HepG2 (cell line): ENCODE measurements around the gene PHF23. TPM values are rescaled to one million over a fixed set of nuclear protein-coding genes. Genes with fewer than 3 reads are reported as not detected.
A peak's percentile ranks its signal among the peaks of the same experiment; 100 is the strongest.

ENCODE experiments used
- ARID3A ChIP-seq: IDR thresholded peaks from 2 replicates; pipeline ENCODE4 v1.6.1; 2012; ENCODE audit warnings: low read depth, low read length, improper control_type of control experiment
- HDAC1 ChIP-seq: sonication (generic); formaldehyde crosslinking; IDR thresholded peaks from 2 replicates; pipeline ENCODE4 v1.5.1; 2020; ENCODE audit warnings: mild to moderate bottlenecking, missing genetic modification reagents
- HOXA5 ChIP-seq: sonication (generic); formaldehyde crosslinking; IDR thresholded peaks from 2 replicates; pipeline ENCODE4 v1.4.0; 2020; ENCODE audit warnings: missing genetic modification reagents
- KLF15 ChIP-seq: sonication (generic); formaldehyde crosslinking; IDR thresholded peaks from 2 replicates; pipeline ENCODE4 v1.8.1; 2023; ENCODE audit warnings: borderline replicate concordance, mild to moderate bottlenecking, inconsistent platforms, missing genetic modification reagents, mixed read lengths
- LCORL ChIP-seq, 2 experiments: fragments of 450-650 bp in 1 of 2; sonication (generic) in 1 of 2; formaldehyde crosslinking in 1 of 2; IDR thresholded peaks; 2 replicates each; pipeline versions ENCODE4 v1.5.0 to v1.6.1; 2017 to 2020; ENCODE audit warnings: antibody characterized with exemption in 1 of 2, missing genetic modification reagents in 1 of 2
- NFE2 ChIP-seq: sonication (generic); formaldehyde crosslinking; IDR thresholded peaks from 2 replicates; pipeline ENCODE4 v1.4.0; 2020; ENCODE audit warnings: missing genetic modification reagents
- NR1H2 ChIP-seq: sonication (generic); formaldehyde crosslinking; IDR thresholded peaks from 2 replicates; pipeline ENCODE4 v1.8.1; 2022; ENCODE audit warnings: low read depth, missing genetic modification reagents, borderline replicate concordance
- UBTF ChIP-seq: sonication (generic); formaldehyde crosslinking; IDR thresholded peaks from 2 replicates; pipeline ENCODE4 v1.4.0; 2020; ENCODE audit warnings: mild to moderate bottlenecking, missing genetic modification reagents
- ZNF138 ChIP-seq: sonication (generic); formaldehyde crosslinking; IDR thresholded peaks from 2 replicates; pipeline ENCODE4 v1.5.0; 2020; ENCODE audit warnings: mild to moderate bottlenecking, low read depth, missing genetic modification reagents
- ZNF17 ChIP-seq: sonication (generic); formaldehyde crosslinking; IDR thresholded peaks from 2 replicates; pipeline ENCODE4 v1.5.0; 2020; ENCODE audit warnings: mild to moderate bottlenecking, missing genetic modification reagents
- ZNF44 ChIP-seq: sonication (generic); formaldehyde crosslinking; IDR thresholded peaks from 2 replicates; pipeline ENCODE4 v1.5.1; 2020; ENCODE audit warnings: mild to moderate bottlenecking, missing genetic modification reagents
- ZNF558 ChIP-seq: sonication (generic); formaldehyde crosslinking; IDR thresholded peaks from 2 replicates; pipeline ENCODE4 v1.9.0; 2022; ENCODE audit warnings: mild to moderate bottlenecking, missing genetic modification reagents, borderline replicate concordance
- ZNF570 ChIP-seq: sonication (generic); formaldehyde crosslinking; IDR thresholded peaks from 2 replicates; pipeline ENCODE4 v1.4.0; 2020; ENCODE audit warnings: mild to moderate bottlenecking, missing genetic modification reagents, borderline replicate concordance
- ZNF776 ChIP-seq: sonication (generic); formaldehyde crosslinking; IDR thresholded peaks from 2 replicates; pipeline ENCODE4 v1.4.0; 2020; ENCODE audit warnings: mild to moderate bottlenecking, missing genetic modification reagents
- polyA plus RNA-seq, 8 experiments: library from polyadenylated mRNA; depleted of rRNA in 3 of 8; stranded (reverse) in 7 of 8; unstranded in 1 of 8; fragments of >200 nt; fragmentation: Illumina TruSeq in 4 of 8; extraction: Trizol in 4 of 8; gene quantifications; 2 replicates each; pipeline versions ENCODE4 v1.2.1 to v1.2.3, GENCODE V29; 2011 to 2016; ENCODE audit warnings: low read depth in 4 of 8, missing spikeins in 1 of 8, mixed read lengths in 1 of 8; ENCODE audit not compliant: insufficient read depth in 1 of 8
- total RNA-seq, 5 experiments: library from RNA; depleted of rRNA; stranded (reverse); fragments of >200 nt; fragmentation: Illumina TruSeq; extraction: Trizol; gene quantifications; 2 replicates each; pipeline ENCODE4 v1.2.3, GENCODE V29; 2016; ENCODE audit warnings: low read depth in 1 of 5
- TF ChIP-seq, protein P1 (sequence below), 2 experiments: sonication (generic) in 1 of 2; formaldehyde crosslinking in 1 of 2; IDR thresholded peaks; 2 replicates each; pipeline versions ENCODE4 v1.6.1 to v1.9.0; 2014 to 2022; ENCODE audit warnings: antibody characterized with exemption in 1 of 2, borderline replicate concordance in 1 of 2, inconsistent platforms in 1 of 2, low read depth in 1 of 2, missing genetic modification reagents in 1 of 2
- TF ChIP-seq, protein P2 (sequence below): sonication (generic); formaldehyde crosslinking; IDR thresholded peaks from 2 replicates; pipeline ENCODE4 v1.8.0; 2022; ENCODE audit warnings: mild to moderate bottlenecking, missing genetic modification reagents, moderate library complexity

Gene PHF23
- total and polyA plus RNA-seq, 2 of the 13 experiments (the other 11 are each of a cell fraction or from before 2014, with no cell fraction given): 27.6 to 33.2 TPM

DNA sequence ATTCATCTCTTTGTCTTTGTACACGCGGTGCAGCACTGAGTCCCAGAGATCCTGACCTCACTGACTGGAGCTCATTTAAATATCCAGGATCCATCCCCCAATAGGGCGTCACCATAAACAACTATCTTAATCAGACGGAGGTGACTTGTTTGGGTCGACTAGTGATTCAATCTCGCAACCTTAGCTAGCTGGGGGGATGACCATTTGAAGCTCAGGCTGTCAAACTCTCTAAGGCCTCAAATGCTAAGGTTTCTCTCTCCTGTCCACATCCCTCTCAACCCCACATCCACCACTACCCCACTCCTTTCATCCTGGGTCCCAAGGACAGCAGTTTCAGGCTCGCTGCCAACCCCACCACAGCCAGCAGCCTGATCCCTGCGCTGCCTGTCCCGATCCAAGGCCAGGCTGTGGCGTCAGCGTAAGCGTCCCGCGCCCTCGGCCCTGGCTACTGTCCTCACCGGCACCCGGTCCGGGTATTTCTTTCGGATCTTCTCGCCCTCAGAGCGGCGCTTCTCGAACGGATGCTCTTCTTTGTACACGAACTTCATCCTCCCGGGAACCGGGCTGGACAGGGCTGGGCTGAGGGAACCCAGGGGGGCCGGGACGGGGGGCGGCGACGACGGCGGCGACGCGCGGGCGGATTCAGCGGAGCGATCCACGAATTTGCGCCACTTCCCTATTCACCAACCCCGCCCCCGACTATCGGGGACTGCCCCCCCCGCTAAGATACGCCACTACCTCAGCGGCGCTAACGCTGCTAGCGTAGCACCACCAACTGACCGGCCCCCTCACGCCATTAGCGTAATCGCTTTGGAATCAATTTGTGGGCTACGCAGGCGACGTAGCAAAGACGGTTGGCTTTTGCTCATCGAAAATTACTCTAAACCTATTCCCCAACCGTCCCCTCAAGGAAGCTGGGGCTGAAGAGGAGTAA lies 2.8 kb upstream of the PHF23 start, which contains the start of gene GABARAP (continued):
- TF ChIP-seq, protein P1, sequence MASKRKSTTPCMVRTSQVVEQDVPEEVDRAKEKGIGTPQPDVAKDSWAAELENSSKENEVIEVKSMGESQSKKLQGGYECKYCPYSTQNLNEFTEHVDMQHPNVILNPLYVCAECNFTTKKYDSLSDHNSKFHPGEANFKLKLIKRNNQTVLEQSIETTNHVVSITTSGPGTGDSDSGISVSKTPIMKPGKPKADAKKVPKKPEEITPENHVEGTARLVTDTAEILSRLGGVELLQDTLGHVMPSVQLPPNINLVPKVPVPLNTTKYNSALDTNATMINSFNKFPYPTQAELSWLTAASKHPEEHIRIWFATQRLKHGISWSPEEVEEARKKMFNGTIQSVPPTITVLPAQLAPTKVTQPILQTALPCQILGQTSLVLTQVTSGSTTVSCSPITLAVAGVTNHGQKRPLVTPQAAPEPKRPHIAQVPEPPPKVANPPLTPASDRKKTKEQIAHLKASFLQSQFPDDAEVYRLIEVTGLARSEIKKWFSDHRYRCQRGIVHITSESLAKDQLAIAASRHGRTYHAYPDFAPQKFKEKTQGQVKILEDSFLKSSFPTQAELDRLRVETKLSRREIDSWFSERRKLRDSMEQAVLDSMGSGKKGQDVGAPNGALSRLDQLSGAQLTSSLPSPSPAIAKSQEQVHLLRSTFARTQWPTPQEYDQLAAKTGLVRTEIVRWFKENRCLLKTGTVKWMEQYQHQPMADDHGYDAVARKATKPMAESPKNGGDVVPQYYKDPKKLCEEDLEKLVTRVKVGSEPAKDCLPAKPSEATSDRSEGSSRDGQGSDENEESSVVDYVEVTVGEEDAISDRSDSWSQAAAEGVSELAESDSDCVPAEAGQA (IDR thresholded peaks at IDR 0.05; ENCODE audit: low read depth): 0 out of 2 replicates have a peak, but pooled peaks have one; percentile 10
- TF ChIP-seq, protein P1 (CRISPR knock-in tag; IDR thresholded peaks at IDR 0.05; ENCODE audit: borderline replicate concordance): no peak
- TF ChIP-seq NFE2 (CRISPR knock-in tag) (no peak), ZNF44 (CRISPR knock-in tag) (0 out of 2 replicates have a peak, but pooled peaks have one; percentile 53), LCORL (IDR thresholded peaks at IDR 0.05) (no peak), LCORL (CRISPR knock-in tag; IDR thresholded peaks at IDR 0.05) (0 out of 2 replicates have a peak, but pooled peaks have one; percentile 48), HDAC1 (peak; percentile 86), KLF15 (CRISPR knock-in tag) (peak; percentile 21; the same call in 1 of the 2 replicates), ZNF570 (no peak), ARID3A (0 out of 2 replicates have a peak, but pooled peaks have one; percentile 12), ZNF138 (CRISPR knock-in tag) (no peak), ZNF776 (CRISPR knock-in tag) (peak; percentile 45; the same call in 1 of the 2 replicates), HOXA5 (peak; percentile 85), ZNF17 (no peak), ZNF558 (CRISPR knock-in tag) (no peak; the same call in 1 of the 2 replicates), NR1H2 (CRISPR knock-in tag) (0 out of 2 replicates have a peak, but pooled peaks have one; percentile 64), UBTF (peak; percentile 61)
- TF ChIP-seq, protein P2, sequence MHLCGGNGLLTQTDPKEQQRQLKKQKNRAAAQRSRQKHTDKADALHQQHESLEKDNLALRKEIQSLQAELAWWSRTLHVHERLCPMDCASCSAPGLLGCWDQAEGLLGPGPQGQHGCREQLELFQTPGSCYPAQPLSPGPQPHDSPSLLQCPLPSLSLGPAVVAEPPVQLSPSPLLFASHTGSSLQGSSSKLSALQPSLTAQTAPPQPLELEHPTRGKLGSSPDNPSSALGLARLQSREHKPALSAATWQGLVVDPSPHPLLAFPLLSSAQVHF: peak; percentile 36; the same call in 1 of the 2 replicates
